SIG-M5 (cell line): ENCODE results near the gene NEU1.
"Not testable (repeated sequence)": the region's sequence is repeated elsewhere in the genome, so short reads cannot be mapped to it uniquely, and the experiment has no call there.

Experiments used
- DNase-seq: peaks from one replicate; lab custom pipeline; 2025; lab: John Stamatoyannopoulos, UW

The NEU1 gene

GRCh38 chr6:31874084-31874670 is 11.6 kb upstream of the NEU1 start:
- DNase-seq = no peak

- DNase-seq = no peak
These were observed 8.5 kb upstream of the NEU1 start for GRCh38 chr6:31871046-31871659.

GRCh38 chr6:31870385-31870921 is 7.8 kb upstream of the NEU1 start:
- no peak for DNase-seq

GRCh38 chr6:31869343-31869742 is 6.7 kb upstream of the NEU1 start:
- DNase-seq = no peak

GRCh38 chr6:31868658-31868971 is 6.0 kb upstream of the NEU1 start:
- not testable (repeated sequence) for DNase-seq

- no peak for DNase-seq
These were observed 2.8 kb upstream of the NEU1 start for GRCh38 chr6:31865205-31866118.

GRCh38 chr6:31864818-31865204 is 2.2 kb upstream of the NEU1 start:
- no peak for DNase-seq

GRCh38 chr6:31864123-31864562 is 1.5 kb upstream of the NEU1 start:
- not testable (repeated sequence) for DNase-seq

- no peak for DNase-seq
These were observed 690 bp downstream of the NEU1 start for GRCh38 chr6:31861919-31862343.

GRCh38 chr6:31861150-31861549 is 1.5 kb downstream of the NEU1 start:
- no peak for DNase-seq

- DNase-seq = no peak
These were observed 2.3 kb downstream of the NEU1 start for GRCh38 chr6:31860349-31860748.

GRCh38 chr6:31859923-31860322 is 2.7 kb downstream of the NEU1 start:
- no peak for DNase-seq

- no peak for DNase-seq
These were observed 3.9 kb downstream of the NEU1 start for GRCh38 chr6:31858707-31859106.

GRCh38 chr6:31857774-31858173 is 4.8 kb downstream of the NEU1 start:
- DNase-seq = not testable (repeated sequence)

- not testable (repeated sequence) for DNase-seq
These were observed 10.5 kb downstream of the NEU1 start for GRCh38 chr6:31851980-31852718.

- DNase-seq = no peak
These were observed 11.2 kb downstream of the NEU1 start for GRCh38 chr6:31851485-31851832.

- DNase-seq = no peak
These were observed 11.7 kb downstream of the NEU1 start for GRCh38 chr6:31850765-31851484.

- DNase-seq = no peak
These were observed 15.2 kb downstream of the NEU1 start for GRCh38 chr6:31847276-31847978.

- no peak for DNase-seq
These were observed 18.1 kb downstream of the NEU1 start for GRCh38 chr6:31844507-31844906.

- no peak for DNase-seq
These were observed 20.6 kb downstream of the NEU1 start for GRCh38 chr6:31842053-31842452.

GRCh38 chr6:31839779-31840126 is 22.9 kb downstream of the NEU1 start:
- DNase-seq = not testable (repeated sequence)
